Neuronal stem cell (in vitro differentiated cells): ENCODE data around the gene SPCS2.

Experiments used
- DNase-seq: peaks from one replicate; pipeline ENCODE4 v3.0.0-alpha.2; 2013; ENCODE audit warnings: low spot score
- H2AFZ ChIP-seq: one replicate; pipeline ENCODE4 v1.6.1; 2013; ENCODE audit warnings: mild to moderate bottlenecking, low read length, inconsistent platforms
- H2AK5ac ChIP-seq: 2 replicates; pipeline ENCODE4 v1.6.1; 2013; ENCODE audit warnings: low read depth, mild to moderate bottlenecking, inconsistent platforms, low read length, moderate library complexity, mixed read lengths
- H2BK120ac ChIP-seq: 2 replicates; pipeline ENCODE4 v1.6.1; 2013; ENCODE audit warnings: low read depth, mild to moderate bottlenecking, inconsistent platforms, low read length, moderate library complexity, mixed read lengths
- H2BK12ac ChIP-seq: one replicate; pipeline ENCODE4 v1.6.1; 2013; ENCODE audit warnings: low read length, inconsistent platforms
- H2BK15ac ChIP-seq: 2 replicates; pipeline ENCODE4 v1.6.1; 2013; ENCODE audit warnings: mild to moderate bottlenecking, low read length, inconsistent platforms, mixed read lengths
- H2BK5ac ChIP-seq: one replicate; pipeline ENCODE4 v1.6.1; 2013; ENCODE audit warnings: inconsistent platforms, mild to moderate bottlenecking, low read length, moderate library complexity
- H3K14ac ChIP-seq: one replicate; pipeline ENCODE4 v1.6.1; 2013; ENCODE audit warnings: low read length, inconsistent platforms
- H3K18ac ChIP-seq: 2 replicates; pipeline ENCODE4 v1.6.1; 2013; ENCODE audit warnings: low read length, inconsistent platforms
- H3K23ac ChIP-seq: 2 replicates; pipeline ENCODE4 v1.6.1; 2013; ENCODE audit warnings: low read depth, mild to moderate bottlenecking, mixed read lengths, low read length, inconsistent platforms; ENCODE audit not compliant: poor library complexity
- H3K27ac ChIP-seq: replicated peaks from 3 replicates; pipeline ENCODE4 v1.5.1; 2013; ENCODE audit warnings: low read length, inconsistent platforms
- H3K27me3 ChIP-seq, 3 experiments: 2 replicates each; pipeline ENCODE4 v1.6.1; 2013; ENCODE audit warnings: low read length in 3 of 3, mild to moderate bottlenecking in 2 of 3, inconsistent platforms in 1 of 3, low read depth in 1 of 3, mixed read lengths in 1 of 3, moderate library complexity in 1 of 3; ENCODE audit not compliant: control insufficient read depth in 3 of 3, insufficient read depth in 3 of 3
- H3K36me3 ChIP-seq, 2 donors: replicated peaks in 1 of 2; 2 replicates each; pipeline ENCODE4 v1.6.1; 2013; ENCODE audit warnings: low read length in 2 of 2; ENCODE audit not compliant: control insufficient read depth in 2 of 2, insufficient read depth in 2 of 2
- H3K4ac ChIP-seq: 2 replicates; pipeline ENCODE4 v1.6.1; 2013; ENCODE audit warnings: inconsistent platforms, mild to moderate bottlenecking, low read length, moderate library complexity
- H3K4me1 ChIP-seq, 2 donors: 1 replicate in 1 of 2; 2 replicates in 1 of 2; pipeline ENCODE4 v1.6.1; 2013; ENCODE audit warnings: low read length in 2 of 2, low read depth in 1 of 2; ENCODE audit not compliant: control insufficient read depth in 2 of 2, insufficient read depth in 1 of 2
- H3K4me2 ChIP-seq: one replicate; pipeline ENCODE4 v1.6.1; 2013; ENCODE audit warnings: mild to moderate bottlenecking, low read length, inconsistent platforms; ENCODE audit not compliant: insufficient read depth, poor library complexity, severe bottlenecking
- H3K4me3 ChIP-seq, 2 donors: 2 replicates each; pipeline ENCODE4 v1.5.1; 2013; ENCODE audit warnings: low read length in 2 of 2, mild to moderate bottlenecking in 2 of 2, inconsistent platforms in 1 of 2, moderate library complexity in 1 of 2
- H3K79me1 ChIP-seq: one replicate; pipeline ENCODE4 v1.6.1; 2013; ENCODE audit warnings: low read depth, mild to moderate bottlenecking, inconsistent platforms, low read length, moderate library complexity
- H3K9ac ChIP-seq: one replicate; pipeline ENCODE4 v1.6.1; 2013; ENCODE audit warnings: mild to moderate bottlenecking, low read depth, low read length, inconsistent platforms; ENCODE audit not compliant: poor library complexity
- H3K9me3 ChIP-seq, 2 donors: replicated peaks in 1 of 2; 2 replicates each; pipeline versions ENCODE3 to v1.6.1; 2013; ENCODE audit warnings: low read length in 2 of 2, mild to moderate bottlenecking in 2 of 2, inconsistent platforms in 1 of 2, low read depth in 1 of 2, mixed read lengths in 1 of 2, moderate library complexity in 1 of 2; ENCODE audit not compliant: control insufficient read depth in 2 of 2, insufficient read depth in 1 of 2
- H4K8ac ChIP-seq: one replicate; pipeline ENCODE4 v1.6.1; 2013; ENCODE audit warnings: low read depth, mild to moderate bottlenecking, inconsistent platforms, low read length, moderate library complexity
- H4K91ac ChIP-seq: one replicate; pipeline ENCODE4 v1.6.1; 2013; ENCODE audit warnings: low read length, low read depth, mild to moderate bottlenecking, inconsistent platforms; ENCODE audit not compliant: poor library complexity
- WGBS, 2 donors: extraction: QIAGEN DNeasy Blood & Tissue Kit; methylation state at CpG; one replicate each; pipeline ENCODE4 v1.1.7; 2013; ENCODE audit warnings: missing lambda C conversion rate in 2 of 2, mixed read lengths in 1 of 2; ENCODE audit not compliant: insufficient read length in 2 of 2, insufficient replicate concordance in 1 of 2; ENCODE audit errors: extremely low coverage in 2 of 2; 5-methylcytosine and 5-hydroxymethylcytosine counted together

Gene SPCS2

GRCh38 chr11:74927496-74927895 is 21.6 kb upstream of the SPCS2 start:
- no peak overlapping the region for H2BK5ac ChIP-seq
- H3K27me3 ChIP-seq: no peaks in the 10 kb centered on the region
- no peak overlapping the region for H4K8ac ChIP-seq
- no peak overlapping the region for H3K9ac ChIP-seq
- no peak for DNase-seq
- no peak overlapping the region for H3K27ac ChIP-seq
- H3K18ac ChIP-seq: no peak overlapping the region
- H2AK5ac ChIP-seq: no peak overlapping the region
- no peak overlapping the region for H3K4me2 ChIP-seq
- no peak overlapping the region for H3K4ac ChIP-seq
- H2AFZ ChIP-seq: no peak overlapping the region
- H3K23ac ChIP-seq: no peak overlapping the region
- H3K9me3 ChIP-seq: no peaks in the 10 kb centered on the region
- H2BK120ac ChIP-seq: no peak overlapping the region
- no peak overlapping the region for H2BK12ac ChIP-seq
- peaks cover 0 to 4% of the 10 kb centered on the region in 2 donors for H3K36me3 ChIP-seq
- H4K91ac ChIP-seq: no peak overlapping the region
- H3K79me1 ChIP-seq: no peaks in the 10 kb centered on the region
- no peaks in the 10 kb centered on the region for H3K4me1 ChIP-seq
- no peak overlapping the region for H3K14ac ChIP-seq
- no peak overlapping the region for H3K4me3 ChIP-seq
- no peak overlapping the region for H2BK15ac ChIP-seq

GRCh38 chr11:74929431-74930363 is 19.4 kb upstream of the SPCS2 start:
- no CpG with 5 or more reads among the region's 8 CpGs for WGBS, 2 donors
- H2BK120ac ChIP-seq: no peak overlapping the region
- no peaks in the 10 kb centered on the region for H3K27me3 ChIP-seq
- H3K79me1 ChIP-seq: no peaks in the 10 kb centered on the region
- H2BK15ac ChIP-seq: no peak overlapping the region
- H3K18ac ChIP-seq: no peak overlapping the region
- H3K4me1 ChIP-seq: no peaks in the 10 kb centered on the region
- peaks cover 2 to 20% of the 10 kb centered on the region in 2 donors for H3K36me3 ChIP-seq
- no peak overlapping the region for H2BK5ac ChIP-seq
- H3K9me3 ChIP-seq: no peaks in the 10 kb centered on the region
- no peak overlapping the region for H4K91ac ChIP-seq
- H3K14ac ChIP-seq: no peak overlapping the region
- H3K4me2 ChIP-seq: no peak overlapping the region
- H3K9ac ChIP-seq: no peak overlapping the region
- peak overlapping the region; percentile 0 for H2AFZ ChIP-seq
- no peak overlapping the region for H3K27ac ChIP-seq
- no peak overlapping the region for H2AK5ac ChIP-seq
- H3K4me3 ChIP-seq: no peak overlapping the region
- H4K8ac ChIP-seq: no peak overlapping the region
- peak; percentile 90 for DNase-seq
- no peak overlapping the region for H2BK12ac ChIP-seq
- no peak overlapping the region for H3K23ac ChIP-seq
- no peak overlapping the region for H3K4ac ChIP-seq

GRCh38 chr11:74932169-74932568 is 16.9 kb upstream of the SPCS2 start:
- Histone ChIP-seq H2BK15ac (no peak overlapping the region), H3K4me1 (no peaks in the 10 kb centered on the region), H3K27me3 (no peaks in the 10 kb centered on the region), H3K9ac (no peak overlapping the region), H4K91ac (no peak overlapping the region), H3K4me2 (no peak overlapping the region), H2BK12ac (no peak overlapping the region), H3K14ac (no peak overlapping the region), H2AFZ (no peak overlapping the region), H3K23ac (no peak overlapping the region), H3K18ac (no peak overlapping the region), H3K9me3 (no peaks in the 10 kb centered on the region), H4K8ac (no peak overlapping the region), H2BK5ac (no peak overlapping the region), H3K79me1 (no peaks in the 10 kb centered on the region), H3K4ac (no peak overlapping the region), H2BK120ac (no peak overlapping the region), H3K36me3 (peaks cover 3 to 45% of the 10 kb centered on the region in 2 donors), H2AK5ac (no peak overlapping the region), H3K4me3 (no peak overlapping the region), H3K27ac (no peak overlapping the region)
- WGBS, 2 donors: no CpG with 5 or more reads among the region's 5 CpGs
- no peak for DNase-seq

GRCh38 chr11:74932797-74933196 is 16.3 kb upstream of the SPCS2 start:
- Histone ChIP-seq H2BK120ac (no peak overlapping the region), H2BK12ac (no peak overlapping the region), H3K14ac (no peak overlapping the region), H3K9me3 (no peaks in the 10 kb centered on the region), H3K79me1 (no peaks in the 10 kb centered on the region), H2BK15ac (no peak overlapping the region), H3K9ac (no peak overlapping the region), H2AFZ (no peak overlapping the region), H3K23ac (no peak overlapping the region), H3K18ac (no peak overlapping the region), H3K36me3 (peaks cover 3 to 50% of the 10 kb centered on the region in 2 donors), H3K4me1 (no peaks in the 10 kb centered on the region), H3K27me3 (no peaks in the 10 kb centered on the region), H3K4me3 (no peak overlapping the region), H3K4ac (no peak overlapping the region), H4K91ac (no peak overlapping the region), H2AK5ac (no peak overlapping the region), H3K4me2 (no peak overlapping the region), H3K27ac (no peak overlapping the region), H2BK5ac (no peak overlapping the region), H4K8ac (no peak overlapping the region)
- WGBS, 2 donors: no CpG with 5 or more reads among the region's 2 CpGs
- no peak for DNase-seq
